22Rv1 (cell line): ENCODE data around the gene TRIM37.

Experiments
- H3K27ac ChIP-seq: fragments of 450-650 bp; 2 replicates; pipeline ENCODE4 v1.5.1; 2017
- CTCF ChIP-seq: fragments of 450-650 bp; IDR thresholded peaks from 2 replicates; pipeline ENCODE4 v1.5.1; 2017; ENCODE audit warnings: mild to moderate bottlenecking
- ZFX ChIP-seq: fragments of 450-650 bp; IDR thresholded peaks from 2 replicates; pipeline ENCODE4 v1.6.1; 2017; ENCODE audit warnings: antibody characterized with exemption, borderline replicate concordance

TRIM37 gene

DNA sequence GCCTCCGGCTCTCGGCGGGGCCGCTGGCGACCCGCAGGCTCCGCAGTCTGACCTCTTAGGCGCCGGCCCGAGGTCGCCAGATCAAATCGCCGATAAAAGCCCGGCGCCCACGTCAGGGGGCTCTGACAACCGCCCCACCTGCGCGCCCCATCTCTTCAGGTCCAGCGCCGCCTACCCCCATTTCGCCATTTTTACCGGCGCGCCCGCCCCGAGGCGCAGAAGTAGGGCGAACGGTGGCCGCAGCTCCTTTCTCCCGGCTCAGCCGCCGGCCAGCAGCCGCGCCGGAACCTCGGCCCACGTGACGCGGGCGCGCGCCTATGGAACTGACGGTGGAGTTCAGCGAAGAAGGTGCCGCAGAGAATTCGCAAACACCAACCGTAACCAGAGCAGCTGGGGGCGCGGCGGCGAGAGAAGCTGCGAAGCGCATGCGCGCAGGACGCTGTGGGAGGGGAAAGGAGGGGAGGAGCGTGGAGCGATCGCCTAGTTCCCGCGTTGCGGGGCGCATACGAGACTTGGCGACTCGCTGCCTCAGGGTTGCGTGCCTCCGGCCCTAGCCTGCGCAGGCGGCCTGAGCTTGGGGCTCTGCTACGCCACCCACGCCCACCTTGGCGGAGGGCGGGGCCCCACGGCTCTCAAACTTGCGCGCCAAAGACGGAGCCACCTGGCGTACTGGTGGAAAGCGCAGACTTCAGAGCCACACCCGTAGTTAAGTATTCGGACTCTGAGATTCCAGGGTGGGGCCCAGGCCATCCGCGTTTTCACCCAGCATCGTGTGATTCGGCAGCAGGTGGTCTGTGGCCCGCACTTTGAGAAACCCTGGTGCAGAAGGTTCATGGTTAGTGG, at the start of gene TRIM37:
TRIM37 (minus strand) TSS at position 418 of the 843 bp plus-strand sequence. CDS start 419 bp downstream, outside the sequence.
- peak within 1 kb of the TSS; percentile 95 for H3K27ac ChIP-seq
- TF ChIP-seq CTCF (no peak; the same call in 1 of the 2 replicates), ZFX (no peak)

DNA sequence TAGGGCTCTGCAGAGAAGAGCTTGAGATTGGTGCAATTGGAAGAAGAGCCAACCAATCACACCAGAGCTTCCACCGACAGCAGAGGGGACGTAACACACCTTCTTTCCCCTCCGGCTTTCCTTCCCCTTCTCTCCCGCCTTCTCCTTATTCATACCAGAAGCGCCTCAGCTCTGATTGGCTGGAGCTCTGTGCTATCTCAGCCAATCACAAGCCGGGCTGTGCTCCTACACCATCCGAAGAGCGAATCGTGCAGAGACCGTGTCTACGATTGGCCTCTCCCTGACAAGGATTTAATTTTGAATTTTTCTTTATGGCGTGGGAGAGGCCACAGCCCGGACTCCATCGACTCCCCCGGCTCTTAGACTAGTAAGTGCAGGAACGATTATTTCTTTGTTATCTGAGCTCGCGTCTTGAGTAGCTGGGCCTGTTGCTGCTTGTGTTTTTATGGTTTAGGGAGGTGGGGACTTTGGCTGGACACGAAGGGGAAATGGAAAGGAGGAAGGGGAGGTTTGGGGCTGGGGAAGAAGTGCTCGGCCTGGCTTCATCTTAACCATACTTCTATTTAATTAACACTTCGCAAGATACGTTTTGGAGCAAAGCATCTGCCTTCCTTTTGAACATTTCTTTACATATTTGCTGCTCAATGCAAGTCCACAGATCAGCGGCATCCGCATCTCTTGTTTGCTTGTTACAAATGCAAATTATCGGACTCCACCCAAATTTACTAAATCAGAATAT, 48.9 kb upstream of the TRIM37 start, which contains the start of gene PRR11:
PRR11 (plus strand) TSS at position 308 of the 739 bp plus-strand sequence. CDS start 14,007 bp downstream, outside the sequence.
- H3K27ac ChIP-seq, result peak within 1 kb of the TSS; percentile 97
- no peak for TF ChIP-seq CTCF
- TF ChIP-seq ZFX, result no peak

DNA sequence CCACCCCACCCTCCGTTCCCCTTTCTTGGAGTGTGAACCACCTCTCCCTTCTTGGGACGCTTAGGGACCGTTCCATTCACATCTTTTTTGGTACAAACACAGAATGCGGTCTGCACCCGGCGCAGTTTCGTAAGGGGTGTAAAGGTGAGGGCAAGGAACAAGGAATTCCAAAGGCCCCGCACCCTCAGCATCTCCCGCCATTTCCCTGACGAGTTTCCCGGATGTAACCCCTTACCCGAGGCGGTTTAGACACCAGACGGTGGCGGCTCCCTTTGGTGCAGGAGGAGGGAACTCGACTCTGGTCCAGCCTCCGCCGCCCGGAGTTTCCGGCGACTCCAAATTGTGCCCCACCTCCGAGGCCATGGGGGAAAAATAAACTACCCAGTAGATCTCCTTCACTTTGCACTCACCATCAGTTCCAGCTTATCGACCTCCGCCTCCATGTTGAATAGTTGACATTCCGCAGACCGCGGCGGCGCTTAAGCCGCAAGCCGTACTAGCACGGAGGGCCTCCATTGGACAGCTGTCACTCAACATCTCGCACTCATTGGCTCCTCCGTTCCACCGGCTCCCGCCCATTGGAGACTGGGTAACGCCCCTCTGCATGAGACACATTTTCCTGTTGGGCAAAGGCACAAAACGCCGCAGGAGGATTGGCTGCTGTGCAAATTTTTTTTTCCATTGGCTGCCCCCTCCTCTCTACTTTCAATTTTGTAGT, 48.2 kb upstream of the TRIM37 start, which contains the start of gene SKA2:
SKA2 (minus strand) TSS at position 466 of the 718 bp plus-strand sequence; CDS start at position 443, 23 bp downstream.
- TF ChIP-seq ZFX (no peak), CTCF (no peak)
- peak within 1 kb of the TSS; percentile 97 for H3K27ac ChIP-seq

GRCh38 chr17:59154292-59154720, 47.6 kb upstream of the TRIM37 start:
- TF ChIP-seq ZFX (no peak), CTCF (no peak)
- H3K27ac ChIP-seq, result peak overlapping the region; percentile 97

DNA sequence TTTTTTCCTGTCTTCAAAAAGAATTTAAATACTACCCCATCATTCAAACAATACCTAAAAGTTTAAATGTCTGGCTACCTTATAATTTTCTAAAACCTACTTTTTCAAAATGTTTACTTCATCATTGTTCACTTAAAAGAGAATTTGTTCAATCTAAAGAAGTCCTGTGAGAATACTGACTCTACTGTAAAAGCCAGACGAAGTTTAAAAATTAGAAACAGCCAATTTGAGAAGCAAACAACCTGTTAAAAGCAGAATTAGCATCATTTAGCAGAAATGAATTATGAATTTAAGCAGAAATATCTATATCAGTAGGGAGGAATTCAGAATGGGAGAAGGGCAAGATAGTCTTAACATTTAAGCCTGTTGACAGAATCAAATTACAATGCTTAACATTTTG, 46.2 kb upstream of the TRIM37 start:
- TF ChIP-seq CTCF (no peak), ZFX (no peak)
- peak overlapping the region; percentile 97; the same call in 1 of the 2 replicates for H3K27ac ChIP-seq

GRCh38 chr17:59151591-59151990, 44.9 kb upstream of the TRIM37 start:
- TF ChIP-seq ZFX, result no peak
- no peak for TF ChIP-seq CTCF
- no peak overlapping the region for H3K27ac ChIP-seq
